ENCODE measurements around the gene CCDC106. TPM values are rescaled to one million over a fixed set of nuclear protein-coding genes. Genes with fewer than 3 reads are reported as not detected.

The CCDC106 gene
- total RNA-seq, 2 experiments from 2014 or later = 29.0 to 30.1 TPM

- intact Hi-C loops (cut with micrococcal nuclease; ENCODE audit: unreplicated experiment) = loop anchor here (5.0 kb wide), 1 partner anchor 498 kb away; the partner anchor contains the start of gene ZNF444
- CTCF ChIA-PET (ENCODE audit: unreplicated experiment) = no interaction called here
- no peaks in the 10 kb centered on the region for H3K9me3 ChIP-seq (ENCODE audit: low read length)
- BruUV-seq (replicated peaks) = no TSS peak
- peaks cover 62% of the 10 kb centered on the region for H3K4me1 ChIP-seq (ENCODE audit: insufficient read depth, low read length, poor library complexity, severe bottlenecking)
- no peaks in the 10 kb centered on the region for H4K20me1 ChIP-seq (ENCODE audit: insufficient read depth, low read length)
- H2AFZ ChIP-seq (ENCODE audit: low read length) = no peak overlapping the region
- no peaks in the 10 kb centered on the region for H3K9me2 ChIP-seq (ENCODE audit: insufficient read depth, low read length)
- peak overlapping the region; percentile 89 for H3K4me2 ChIP-seq (ENCODE audit: low read length)
- peak overlapping the region; percentile 98 for H3K4me3 ChIP-seq (ENCODE audit: low read depth, low read length, poor library complexity, severe bottlenecking)
- POLR2A ChIA-PET = no interaction called here
- H3K36me3 ChIP-seq (ENCODE audit: insufficient read depth, low read length) = peaks cover 31% of the 10 kb centered on the region
- DNase-seq (ENCODE audit: low spot score) = no peak
- H3K79me2 ChIP-seq (ENCODE audit: insufficient read depth, low read depth, low read length) = peaks cover 61% of the 10 kb centered on the region
- no peak for TF ChIP-seq EZH2phosphoT487 (IDR thresholded peaks at IDR 0.05; ENCODE audit: borderline replicate concordance, low read depth, low read length)
- no peak for TF ChIP-seq CTCF (conservative IDR thresholded peaks at IDR 0.05; ENCODE audit: low read length)
- peak overlapping the region; percentile 86 for H3K27ac ChIP-seq (ENCODE audit: low read depth, low read length, poor library complexity, severe bottlenecking)
These were observed 3.7 kb upstream of the CCDC106 start for GRCh38 chr19:55644191-55644833.

DNA sequence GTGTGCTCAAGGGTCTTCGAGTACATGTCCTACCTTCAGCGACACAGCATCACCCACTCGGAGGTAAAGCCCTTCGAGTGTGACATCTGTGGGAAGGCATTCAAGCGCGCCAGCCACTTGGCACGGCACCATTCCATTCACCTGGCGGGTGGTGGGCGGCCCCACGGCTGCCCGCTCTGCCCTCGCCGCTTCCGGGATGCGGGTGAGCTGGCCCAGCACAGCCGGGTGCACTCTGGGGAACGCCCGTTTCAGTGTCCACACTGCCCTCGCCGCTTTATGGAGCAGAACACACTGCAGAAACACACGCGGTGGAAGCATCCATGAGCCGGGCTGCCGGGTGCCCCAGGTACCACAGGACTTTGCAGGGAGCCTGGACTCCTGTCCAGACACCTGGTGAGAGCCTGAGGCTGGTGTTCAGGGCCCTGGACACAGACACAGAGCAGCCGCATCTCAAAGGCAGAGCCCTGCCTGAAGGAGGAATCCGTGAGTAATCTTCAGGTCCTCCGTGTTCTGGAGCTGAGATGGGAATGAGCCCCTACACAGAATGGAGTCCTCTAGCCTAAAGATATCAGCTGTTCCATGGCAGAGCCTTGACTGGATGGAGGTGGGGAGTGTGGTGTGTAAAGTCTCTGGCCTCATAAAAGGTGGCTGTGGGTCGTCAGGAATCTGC lies 3.0 kb upstream of the CCDC106 start:
- Histone ChIP-seq H4K20me1 (ENCODE audit: insufficient read depth, low read length) (no peaks in the 10 kb centered on the region), H3K9me3 (ENCODE audit: low read length) (no peaks in the 10 kb centered on the region), H3K4me1 (ENCODE audit: insufficient read depth, low read length, poor library complexity, severe bottlenecking) (peaks cover 59% of the 10 kb centered on the region), H3K27ac (ENCODE audit: low read depth, low read length, poor library complexity, severe bottlenecking) (peak overlapping the region; percentile 86), H3K4me2 (ENCODE audit: low read length) (peak overlapping the region; percentile 89), H2AFZ (ENCODE audit: low read length) (no peak overlapping the region), H3K36me3 (ENCODE audit: insufficient read depth, low read length) (peaks cover 38% of the 10 kb centered on the region), H3K9me2 (ENCODE audit: insufficient read depth, low read length) (no peaks in the 10 kb centered on the region), H3K4me3 (ENCODE audit: low read depth, low read length, poor library complexity, severe bottlenecking) (peak overlapping the region; percentile 98), H3K79me2 (ENCODE audit: insufficient read depth, low read depth, low read length) (peaks cover 61% of the 10 kb centered on the region)
- no peak for TF ChIP-seq EZH2phosphoT487 (IDR thresholded peaks at IDR 0.05; ENCODE audit: borderline replicate concordance, low read depth, low read length)
- TF ChIP-seq CTCF (conservative IDR thresholded peaks at IDR 0.05; ENCODE audit: low read length) = no peak
- CTCF ChIA-PET (ENCODE audit: unreplicated experiment) = no interaction called here
- DNase-seq (ENCODE audit: low spot score) = peak; percentile 54
- POLR2A ChIA-PET = interaction anchor here (1.2 kb wide), 1 partner anchor 9 kb away, joined by 3 read pairs; no protein-coding TSS in a partner anchor
- intact Hi-C loops (cut with micrococcal nuclease; ENCODE audit: unreplicated experiment) = loop anchor here (5.0 kb wide), 1 partner anchor 497 kb away; the partner anchor contains the start of gene ZNF444
- BruUV-seq (replicated peaks) = no TSS peak

- POLR2A ChIA-PET = interaction anchor here (1.2 kb wide), 1 partner anchor 9 kb away, joined by 3 read pairs; no protein-coding TSS in a partner anchor
- Histone ChIP-seq H3K79me2 (ENCODE audit: insufficient read depth, low read depth, low read length) (peaks cover 61% of the 10 kb centered on the region), H3K36me3 (ENCODE audit: insufficient read depth, low read length) (peaks cover 43% of the 10 kb centered on the region), H4K20me1 (ENCODE audit: insufficient read depth, low read length) (no peaks in the 10 kb centered on the region), H3K4me3 (ENCODE audit: low read depth, low read length, poor library complexity, severe bottlenecking) (peak overlapping the region; percentile 98), H3K9me2 (ENCODE audit: insufficient read depth, low read length) (no peaks in the 10 kb centered on the region), H3K9me3 (ENCODE audit: low read length) (no peaks in the 10 kb centered on the region), H3K4me2 (ENCODE audit: low read length) (peak overlapping the region; percentile 89), H3K4me1 (ENCODE audit: insufficient read depth, low read length, poor library complexity, severe bottlenecking) (peaks cover 54% of the 10 kb centered on the region), H2AFZ (ENCODE audit: low read length) (no peak overlapping the region), H3K27ac (ENCODE audit: low read depth, low read length, poor library complexity, severe bottlenecking) (peak overlapping the region; percentile 86)
- CTCF ChIA-PET (ENCODE audit: unreplicated experiment) = no interaction called here
- intact Hi-C loops (cut with micrococcal nuclease; ENCODE audit: unreplicated experiment) = no loop called here
- no peak for TF ChIP-seq EZH2phosphoT487 (IDR thresholded peaks at IDR 0.05; ENCODE audit: borderline replicate concordance, low read depth, low read length)
- no peak for TF ChIP-seq CTCF (conservative IDR thresholded peaks at IDR 0.05; ENCODE audit: low read length)
- TSS peak; percentile 73 for BruUV-seq (replicated peaks)
- DNase-seq (ENCODE audit: low spot score) = no peak
These were observed 2.5 kb upstream of the CCDC106 start for GRCh38 chr19:55645512-55645881.

All from OCI-LY7 (cell line).